ENCODE data around the gene GRM8.

DNA sequence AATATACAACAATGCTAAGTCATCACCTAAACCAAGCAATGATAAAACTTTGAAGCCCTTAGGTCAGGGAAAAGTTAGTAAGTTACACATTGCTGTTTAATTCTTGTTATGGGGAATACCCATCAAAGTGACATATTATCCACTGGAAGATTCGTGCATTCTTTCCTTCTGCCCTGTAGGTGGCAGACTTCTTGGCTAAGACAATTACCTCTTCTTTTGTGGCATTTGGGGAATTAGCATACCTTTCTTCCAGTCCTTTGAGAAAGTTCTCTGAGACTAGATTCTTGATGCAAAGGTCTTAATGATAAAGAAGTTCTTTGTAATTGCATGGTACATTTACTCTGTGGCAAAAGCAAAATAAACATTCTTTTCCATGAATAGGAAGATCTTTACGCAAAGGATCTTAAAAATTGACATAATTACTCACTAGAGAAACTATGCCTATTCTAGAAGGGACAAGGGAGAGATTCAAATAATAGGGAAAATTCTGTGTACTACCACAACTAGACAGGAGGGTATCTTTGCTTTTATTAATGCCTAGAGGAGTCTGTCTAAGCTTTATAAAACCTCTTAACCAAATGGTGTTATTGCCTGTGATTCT lies 395.9 kb downstream of the GRM8 start:
- TF ChIP-seq, protein P1, sequence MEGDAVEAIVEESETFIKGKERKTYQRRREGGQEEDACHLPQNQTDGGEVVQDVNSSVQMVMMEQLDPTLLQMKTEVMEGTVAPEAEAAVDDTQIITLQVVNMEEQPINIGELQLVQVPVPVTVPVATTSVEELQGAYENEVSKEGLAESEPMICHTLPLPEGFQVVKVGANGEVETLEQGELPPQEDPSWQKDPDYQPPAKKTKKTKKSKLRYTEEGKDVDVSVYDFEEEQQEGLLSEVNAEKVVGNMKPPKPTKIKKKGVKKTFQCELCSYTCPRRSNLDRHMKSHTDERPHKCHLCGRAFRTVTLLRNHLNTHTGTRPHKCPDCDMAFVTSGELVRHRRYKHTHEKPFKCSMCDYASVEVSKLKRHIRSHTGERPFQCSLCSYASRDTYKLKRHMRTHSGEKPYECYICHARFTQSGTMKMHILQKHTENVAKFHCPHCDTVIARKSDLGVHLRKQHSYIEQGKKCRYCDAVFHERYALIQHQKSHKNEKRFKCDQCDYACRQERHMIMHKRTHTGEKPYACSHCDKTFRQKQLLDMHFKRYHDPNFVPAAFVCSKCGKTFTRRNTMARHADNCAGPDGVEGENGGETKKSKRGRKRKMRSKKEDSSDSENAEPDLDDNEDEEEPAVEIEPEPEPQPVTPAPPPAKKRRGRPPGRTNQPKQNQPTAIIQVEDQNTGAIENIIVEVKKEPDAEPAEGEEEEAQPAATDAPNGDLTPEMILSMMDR (conservative IDR thresholded peaks at IDR 0.05): peak; percentile 86
- TF ChIP-seq ZFX (IDR thresholded peaks at IDR 0.05): no peak
